GM23338 (cell line): Measurements from ENCODE around the gene ZBTB2. TPM values are rescaled to one million over a fixed set of nuclear protein-coding genes. Genes with fewer than 3 reads are reported as not detected.

ENCODE experiments used
- ATAC-seq: fragments of 200-7000 bp; cut with Tn5 transposase; 3 replicates; pipeline ENCODE4 v1.9.1; 2020
- DNase-seq: peaks from one replicate; pipeline ENCODE4 v3.0.0-alpha.2; 2015; ENCODE audit warnings: low spot score
- H2AFZ ChIP-seq: fragments of 200-600 bp; sonication (generic); 2 replicates; pipeline ENCODE4 v1.8.0; 2016; ENCODE audit warnings: antibody characterized with exemption, mild to moderate bottlenecking, moderate library complexity
- H3F3A ChIP-seq: fragments of 200-600 bp; sonication (generic); replicated peaks from 2 replicates; pipeline ENCODE4 v1.8.0; 2017; ENCODE audit warnings: antibody characterized with exemption, mixed run types, low read depth
- H3K27ac ChIP-seq: fragments of 200-600 bp; sonication (generic); 2 replicates; pipeline ENCODE4 v1.6.1; 2016; ENCODE audit warnings: low read depth
- H3K27me3 ChIP-seq: fragments of 200-600 bp; sonication (generic); 2 replicates; pipeline ENCODE4 v1.8.0; 2016; ENCODE audit warnings: mild to moderate bottlenecking, mixed run types, moderate library complexity; ENCODE audit not compliant: insufficient read depth
- H3K36me3 ChIP-seq: fragments of 200-600 bp; sonication (generic); 2 replicates; pipeline ENCODE4 v1.8.0; 2016; ENCODE audit warnings: mild to moderate bottlenecking; ENCODE audit not compliant: insufficient read depth
- H3K4me1 ChIP-seq: fragments of 200-600 bp; sonication (generic); 2 replicates; pipeline ENCODE4 v1.8.0; 2016; ENCODE audit warnings: mild to moderate bottlenecking, moderate library complexity; ENCODE audit not compliant: insufficient read depth
- H3K4me2 ChIP-seq: fragments of 200-600 bp; sonication (generic); 2 replicates; pipeline ENCODE4 v1.7.1; 2017; ENCODE audit warnings: mixed run types
- H3K4me3 ChIP-seq: fragments of 200-600 bp; sonication (generic); 2 replicates; pipeline ENCODE4 v1.6.1; 2016; ENCODE audit warnings: mixed run types
- H3K79me2 ChIP-seq: fragments of 200-600 bp; sonication (generic); replicated peaks from 2 replicates; pipeline ENCODE4 v1.8.0; 2017; ENCODE audit warnings: mild to moderate bottlenecking; ENCODE audit not compliant: insufficient read depth
- H3K9me2 ChIP-seq: fragments of 200-600 bp; sonication (generic); 2 replicates; pipeline ENCODE4 v1.8.0; 2017; ENCODE audit not compliant: insufficient read depth
- H4K20me1 ChIP-seq: fragments of 200-600 bp; sonication (generic); replicated peaks from 2 replicates; pipeline ENCODE4 v1.8.0; 2017; ENCODE audit warnings: mild to moderate bottlenecking; ENCODE audit not compliant: insufficient read depth
- H3K27ac Mint-ChIP-seq: 2 replicates; pipeline ENCODE4 v1.8.0; 2020; ENCODE audit warnings: inconsistent platforms, mild to moderate bottlenecking, moderate library complexity, mixed read lengths
- H3K27me3 Mint-ChIP-seq: 3 replicates; pipeline ENCODE4 v1.8.0; 2022; ENCODE audit warnings: low read depth, mild to moderate bottlenecking, moderate library complexity, mixed read lengths, inconsistent platforms; ENCODE audit not compliant: insufficient read depth, poor library complexity
- H3K36me3 Mint-ChIP-seq: 3 replicates; pipeline ENCODE4 v1.8.0; 2021; ENCODE audit warnings: low read depth, mild to moderate bottlenecking, inconsistent platforms, moderate library complexity, mixed read lengths
- H3K4me1 Mint-ChIP-seq: 3 replicates; pipeline ENCODE4 v1.8.0; 2020; ENCODE audit warnings: mild to moderate bottlenecking, inconsistent platforms, mixed read lengths
- H3K4me3 Mint-ChIP-seq: 3 replicates; pipeline ENCODE4 v1.8.0; 2021; ENCODE audit warnings: moderate library complexity, mild to moderate bottlenecking, inconsistent platforms, mixed read lengths
- H3K9me3 Mint-ChIP-seq: 3 replicates; pipeline ENCODE4 v1.8.0; 2020; ENCODE audit warnings: moderate library complexity, mild to moderate bottlenecking, inconsistent platforms, mixed read lengths
- CREB1 ChIP-seq: fragments of 250-450 bp; sonication (Bioruptor Pico); IDR thresholded peaks from 2 replicates; pipeline ENCODE4 v1.5.0; 2020; ENCODE audit warnings: low read depth, mild to moderate bottlenecking, moderate library complexity
- EZH2 ChIP-seq: fragments of 200-600 bp; sonication (generic); IDR thresholded peaks from one replicate; pipeline ENCODE4 v1.8.0; 2017; ENCODE audit warnings: antibody characterized with exemption, mild to moderate bottlenecking, low read depth; ENCODE audit not compliant: unreplicated experiment
- EZH2phosphoT487 ChIP-seq: fragments of 200-600 bp; sonication (generic); IDR thresholded peaks from one replicate; pipeline ENCODE4 v1.8.1; 2018; ENCODE audit warnings: antibody characterized with exemption; ENCODE audit not compliant: unreplicated experiment
- JUNB ChIP-seq: IDR thresholded peaks from one replicate; pipeline ENCODE4 v1.6.1; 2016; ENCODE audit warnings: antibody characterized with exemption; ENCODE audit not compliant: unreplicated experiment
- STAT1 ChIP-seq: IDR thresholded peaks from one replicate; pipeline ENCODE4 v1.6.1; 2016; ENCODE audit warnings: antibody characterized with exemption; ENCODE audit not compliant: unreplicated experiment
- ZNF462 ChIP-seq: fragments of 250-450 bp; sonication (Bioruptor Pico); IDR thresholded peaks from 2 replicates; pipeline ENCODE4 v1.5.0; 2020; ENCODE audit warnings: mild to moderate bottlenecking, moderate library complexity
- polyA plus RNA-seq: library from polyadenylated mRNA; unstranded; fragments of >200 nt; fragmentation: Nextera tagmentation; extraction: Ambion mirVana; gene quantifications from 2 replicates; pipeline ENCODE4 v1.2.1, GENCODE V29; 2016
- total RNA-seq: library from RNA; depleted of rRNA; stranded (reverse); fragments of >200 nt; shearing (Covaris generic); gene quantifications from 2 replicates; pipeline ENCODE4 v1.2.3, GENCODE V29; 2014
- TF ChIP-seq, protein P1 (sequence below): IDR thresholded peaks from one replicate; pipeline ENCODE4 v1.6.1; 2018; ENCODE audit warnings: antibody characterized with exemption; ENCODE audit not compliant: unreplicated experiment

The ZBTB2 gene
- total and polyA plus RNA-seq, 2 experiments from 2014 or later, result 11.4 to 21.9 TPM

DNA sequence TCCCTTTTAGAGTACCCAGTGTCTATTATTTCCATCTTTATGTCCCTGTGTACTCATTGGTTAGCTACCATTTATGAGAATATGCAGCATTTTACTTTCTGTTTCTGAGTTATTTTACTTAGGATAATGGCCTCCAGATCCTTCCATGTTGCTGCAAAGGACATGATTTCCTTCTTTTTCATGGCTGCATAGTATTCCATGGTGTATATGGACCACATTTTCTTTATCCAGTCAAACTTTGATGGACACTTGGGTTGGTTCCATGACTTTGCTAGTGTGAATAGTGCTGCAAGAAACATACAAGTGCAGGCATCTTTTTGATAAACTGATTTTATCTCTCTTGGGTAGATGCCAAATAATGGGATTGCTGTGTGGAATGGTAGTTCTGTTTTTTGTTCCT, 55.4 kb downstream of the ZBTB2 start (continued):
- TF ChIP-seq ZNF462 (no peak), STAT1 (no peak)

GRCh38 chr6:151330130-151330696, 61.1 kb downstream of the ZBTB2 start:
- peaks cover 7% of the 10 kb centered on the region for H3K27me3 Mint-ChIP-seq
- ATAC-seq (no peak), DNase-seq (no peak)
- H3K9me3 Mint-ChIP-seq, result no peaks in the 10 kb centered on the region; the same call in 2 of the 3 replicates
- H3F3A ChIP-seq, result no peaks in the 10 kb centered on the region; the same call in 1 of the 2 replicates
- H3K36me3 ChIP-seq, result no peaks in the 10 kb centered on the region
- peaks cover 41% of the 10 kb centered on the region for H3K79me2 ChIP-seq
- peaks cover 2% of the 10 kb centered on the region for H4K20me1 ChIP-seq
- no peak overlapping the region for H3K27ac Mint-ChIP-seq
- peaks cover 13% of the 10 kb centered on the region for H3K4me1 Mint-ChIP-seq
- H3K4me1 ChIP-seq, result no peaks in the 10 kb centered on the region; the same call in 1 of the 2 replicates
- no peak overlapping the region for H3K4me3 ChIP-seq
- no peaks in the 10 kb centered on the region; the same call in 1 of the 2 replicates for H3K27me3 ChIP-seq
- no peak overlapping the region for H3K27ac ChIP-seq
- H2AFZ ChIP-seq, result no peak overlapping the region
- H3K4me2 ChIP-seq, result no peak overlapping the region
- no peak overlapping the region for H3K4me3 Mint-ChIP-seq
- peaks cover 7% of the 10 kb centered on the region; the same call in 1 of the 3 replicates for H3K36me3 Mint-ChIP-seq
- no peaks in the 10 kb centered on the region for H3K9me2 ChIP-seq
- no peak for TF ChIP-seq EZH2phosphoT487
- TF ChIP-seq, protein P1, sequence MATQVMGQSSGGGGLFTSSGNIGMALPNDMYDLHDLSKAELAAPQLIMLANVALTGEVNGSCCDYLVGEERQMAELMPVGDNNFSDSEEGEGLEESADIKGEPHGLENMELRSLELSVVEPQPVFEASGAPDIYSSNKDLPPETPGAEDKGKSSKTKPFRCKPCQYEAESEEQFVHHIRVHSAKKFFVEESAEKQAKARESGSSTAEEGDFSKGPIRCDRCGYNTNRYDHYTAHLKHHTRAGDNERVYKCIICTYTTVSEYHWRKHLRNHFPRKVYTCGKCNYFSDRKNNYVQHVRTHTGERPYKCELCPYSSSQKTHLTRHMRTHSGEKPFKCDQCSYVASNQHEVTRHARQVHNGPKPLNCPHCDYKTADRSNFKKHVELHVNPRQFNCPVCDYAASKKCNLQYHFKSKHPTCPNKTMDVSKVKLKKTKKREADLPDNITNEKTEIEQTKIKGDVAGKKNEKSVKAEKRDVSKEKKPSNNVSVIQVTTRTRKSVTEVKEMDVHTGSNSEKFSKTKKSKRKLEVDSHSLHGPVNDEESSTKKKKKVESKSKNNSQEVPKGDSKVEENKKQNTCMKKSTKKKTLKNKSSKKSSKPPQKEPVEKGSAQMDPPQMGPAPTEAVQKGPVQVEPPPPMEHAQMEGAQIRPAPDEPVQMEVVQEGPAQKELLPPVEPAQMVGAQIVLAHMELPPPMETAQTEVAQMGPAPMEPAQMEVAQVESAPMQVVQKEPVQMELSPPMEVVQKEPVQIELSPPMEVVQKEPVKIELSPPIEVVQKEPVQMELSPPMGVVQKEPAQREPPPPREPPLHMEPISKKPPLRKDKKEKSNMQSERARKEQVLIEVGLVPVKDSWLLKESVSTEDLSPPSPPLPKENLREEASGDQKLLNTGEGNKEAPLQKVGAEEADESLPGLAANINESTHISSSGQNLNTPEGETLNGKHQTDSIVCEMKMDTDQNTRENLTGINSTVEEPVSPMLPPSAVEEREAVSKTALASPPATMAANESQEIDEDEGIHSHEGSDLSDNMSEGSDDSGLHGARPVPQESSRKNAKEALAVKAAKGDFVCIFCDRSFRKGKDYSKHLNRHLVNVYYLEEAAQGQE, result no peak
- no peak for TF ChIP-seq STAT1
- TF ChIP-seq JUNB, result no peak
- no peak for TF ChIP-seq EZH2
- no peak for TF ChIP-seq CREB1 (CRISPR knock-in tag)
